Glutamatergic neuron (in vitro differentiated cells): ENCODE data around the gene ALOX5AP. TPM values are rescaled to one million over a fixed set of nuclear protein-coding genes. Genes with fewer than 3 reads are reported as not detected.
A peak's percentile ranks its signal among the peaks of the same experiment; 100 is the strongest.

Experiments
- DNase-seq: peaks from one replicate; pipeline ENCODE4 v3.0.0; 2022
- H3K27ac Mint-ChIP-seq: one replicate; pipeline ENCODE4 v1.8.0; 2020; ENCODE audit warnings: mild to moderate bottlenecking, mixed read lengths, inconsistent platforms; ENCODE audit not compliant: unreplicated experiment
- H3K27me3 Mint-ChIP-seq: one replicate; pipeline ENCODE4 v1.8.0; 2020; ENCODE audit warnings: mild to moderate bottlenecking, moderate library complexity, mixed read lengths, inconsistent platforms; ENCODE audit not compliant: unreplicated experiment
- H3K36me3 Mint-ChIP-seq: one replicate; pipeline ENCODE4 v1.8.0; 2020; ENCODE audit warnings: mild to moderate bottlenecking, mixed read lengths, inconsistent platforms; ENCODE audit not compliant: unreplicated experiment
- H3K4me1 Mint-ChIP-seq: one replicate; pipeline ENCODE4 v1.8.0; 2020; ENCODE audit warnings: mild to moderate bottlenecking, low read depth, mixed read lengths, inconsistent platforms; ENCODE audit not compliant: unreplicated experiment
- H3K4me3 Mint-ChIP-seq: one replicate; pipeline ENCODE4 v1.8.0; 2020; ENCODE audit warnings: mild to moderate bottlenecking, mixed read lengths, inconsistent platforms; ENCODE audit not compliant: unreplicated experiment
- H3K9me3 Mint-ChIP-seq: one replicate; pipeline ENCODE4 v1.8.0; 2020; ENCODE audit warnings: mild to moderate bottlenecking, moderate library complexity, mixed read lengths, inconsistent platforms; ENCODE audit not compliant: unreplicated experiment
- total RNA-seq: library from RNA; stranded (reverse); fragmentation: NEBNext Ultra II Directional; extraction: Animal tissue kit (Norgen Biotek cat#: 25700); gene quantifications from one replicate; pipeline ENCODE4 v1.2.1, GENCODE V29; 2021; ENCODE audit not compliant: unreplicated experiment
- TF ChIP-seq, protein P1 (sequence below): fragments of 200-600 bp; sonication (generic); IDR thresholded peaks from one replicate; pipeline ENCODE4 v1.5.0; 2021; ENCODE audit not compliant: partially characterized antibody, unreplicated experiment

The ALOX5AP gene
- total RNA-seq, 1 donor from 2014 or later, result 0.81 TPM

DNA sequence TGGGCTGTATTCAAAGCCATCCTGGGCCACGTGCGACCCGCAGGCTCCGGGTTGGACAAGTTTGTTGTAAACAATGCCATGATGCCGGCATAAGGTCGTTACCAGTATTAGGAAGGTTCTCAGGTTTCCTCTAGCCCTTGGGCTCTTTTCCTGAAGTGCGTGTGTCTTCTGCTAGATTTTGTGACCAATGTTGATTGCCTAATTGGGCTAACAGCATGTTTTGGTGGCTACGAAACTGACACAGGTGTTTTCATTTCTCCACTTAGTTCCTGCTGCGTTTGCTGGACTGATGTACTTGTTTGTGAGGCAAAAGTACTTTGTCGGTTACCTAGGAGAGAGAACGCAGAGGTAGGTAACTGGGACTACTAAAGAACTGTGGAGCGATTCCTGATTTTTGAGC, 20.3 kb downstream of the ALOX5AP start:
- Mint-ChIP-seq H3K4me1 (peaks cover 55% of the 10 kb centered on the region), H3K9me3 (peaks cover 18% of the 10 kb centered on the region), H3K4me3 (no peak overlapping the region), H3K36me3 (no peaks in the 10 kb centered on the region), H3K27me3 (peaks cover 14% of the 10 kb centered on the region), H3K27ac (peak overlapping the region; percentile 86)
- TF ChIP-seq, protein P1, sequence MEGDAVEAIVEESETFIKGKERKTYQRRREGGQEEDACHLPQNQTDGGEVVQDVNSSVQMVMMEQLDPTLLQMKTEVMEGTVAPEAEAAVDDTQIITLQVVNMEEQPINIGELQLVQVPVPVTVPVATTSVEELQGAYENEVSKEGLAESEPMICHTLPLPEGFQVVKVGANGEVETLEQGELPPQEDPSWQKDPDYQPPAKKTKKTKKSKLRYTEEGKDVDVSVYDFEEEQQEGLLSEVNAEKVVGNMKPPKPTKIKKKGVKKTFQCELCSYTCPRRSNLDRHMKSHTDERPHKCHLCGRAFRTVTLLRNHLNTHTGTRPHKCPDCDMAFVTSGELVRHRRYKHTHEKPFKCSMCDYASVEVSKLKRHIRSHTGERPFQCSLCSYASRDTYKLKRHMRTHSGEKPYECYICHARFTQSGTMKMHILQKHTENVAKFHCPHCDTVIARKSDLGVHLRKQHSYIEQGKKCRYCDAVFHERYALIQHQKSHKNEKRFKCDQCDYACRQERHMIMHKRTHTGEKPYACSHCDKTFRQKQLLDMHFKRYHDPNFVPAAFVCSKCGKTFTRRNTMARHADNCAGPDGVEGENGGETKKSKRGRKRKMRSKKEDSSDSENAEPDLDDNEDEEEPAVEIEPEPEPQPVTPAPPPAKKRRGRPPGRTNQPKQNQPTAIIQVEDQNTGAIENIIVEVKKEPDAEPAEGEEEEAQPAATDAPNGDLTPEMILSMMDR, result no peak
- DNase-seq, result no peak

DNA sequence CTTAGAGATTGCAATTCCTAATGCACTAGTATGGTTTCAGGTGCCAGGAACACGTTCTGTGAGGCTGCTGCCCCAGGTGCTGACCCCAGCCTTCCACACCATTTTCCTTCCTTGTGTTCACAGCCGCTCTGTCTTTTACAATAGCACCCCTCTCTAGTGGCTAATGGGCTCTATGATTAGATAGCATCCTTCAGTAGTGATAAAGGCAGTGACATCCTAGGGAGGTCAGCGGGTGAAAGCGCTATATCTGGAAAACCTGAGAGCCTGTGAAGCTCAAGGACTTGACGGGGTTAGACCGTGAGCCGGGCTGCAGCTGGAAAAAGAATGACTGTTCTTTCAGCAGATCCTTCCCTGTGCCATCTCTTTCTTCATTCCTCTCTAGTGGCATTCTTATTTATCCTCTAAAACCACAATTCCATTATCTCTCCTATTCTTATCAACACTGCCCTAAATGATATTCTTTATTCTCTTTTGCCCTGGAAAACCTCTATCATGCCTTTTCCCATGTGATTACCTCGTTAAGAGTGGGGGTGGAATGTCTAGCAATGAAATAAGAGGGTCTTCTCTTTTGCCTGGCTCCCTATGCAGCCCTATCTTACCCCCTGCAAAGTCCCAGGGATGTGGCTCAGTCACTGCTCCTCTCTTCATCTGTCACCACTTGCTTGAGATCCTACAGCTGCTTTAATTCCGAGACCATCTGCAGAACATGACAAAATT, 21.8 kb downstream of the ALOX5AP start:
- peaks cover 7% of the 10 kb centered on the region for H3K27me3 Mint-ChIP-seq
- peaks cover 59% of the 10 kb centered on the region for H3K4me1 Mint-ChIP-seq
- DNase-seq, result no peak
- no peaks in the 10 kb centered on the region for H3K36me3 Mint-ChIP-seq
- TF ChIP-seq, protein P1, result no peak
- H3K9me3 Mint-ChIP-seq, result peaks cover 8% of the 10 kb centered on the region
- no peak overlapping the region for H3K4me3 Mint-ChIP-seq
- peak overlapping the region; percentile 63 for H3K27ac Mint-ChIP-seq

DNA sequence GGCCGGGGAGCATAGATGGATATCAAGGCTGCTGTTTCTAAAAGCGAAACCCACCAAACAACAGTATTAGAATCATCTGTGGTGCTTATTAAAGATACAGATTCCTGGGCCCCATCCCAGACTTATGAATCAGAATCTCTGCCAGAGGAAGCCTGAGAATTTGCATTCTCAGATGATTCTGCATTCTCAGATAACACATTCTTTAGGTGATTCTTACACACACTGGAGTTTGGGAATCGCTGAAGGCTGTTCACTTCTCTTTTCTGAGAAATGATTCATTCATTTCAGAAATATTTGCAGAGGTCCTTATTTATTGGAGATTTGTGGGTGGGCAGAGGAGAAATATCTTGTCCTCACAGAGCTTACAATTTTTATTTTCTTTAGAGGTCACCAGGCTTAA, 24.4 kb downstream of the ALOX5AP start:
- DNase-seq, result no peak
- TF ChIP-seq, protein P1, result no peak
- no peaks in the 10 kb centered on the region for H3K36me3 Mint-ChIP-seq
- H3K9me3 Mint-ChIP-seq, result no peaks in the 10 kb centered on the region
- H3K4me1 Mint-ChIP-seq, result peaks cover 57% of the 10 kb centered on the region
- no peaks in the 10 kb centered on the region for H3K27me3 Mint-ChIP-seq
- no peak overlapping the region for H3K27ac Mint-ChIP-seq
- H3K4me3 Mint-ChIP-seq, result no peak overlapping the region

DNA sequence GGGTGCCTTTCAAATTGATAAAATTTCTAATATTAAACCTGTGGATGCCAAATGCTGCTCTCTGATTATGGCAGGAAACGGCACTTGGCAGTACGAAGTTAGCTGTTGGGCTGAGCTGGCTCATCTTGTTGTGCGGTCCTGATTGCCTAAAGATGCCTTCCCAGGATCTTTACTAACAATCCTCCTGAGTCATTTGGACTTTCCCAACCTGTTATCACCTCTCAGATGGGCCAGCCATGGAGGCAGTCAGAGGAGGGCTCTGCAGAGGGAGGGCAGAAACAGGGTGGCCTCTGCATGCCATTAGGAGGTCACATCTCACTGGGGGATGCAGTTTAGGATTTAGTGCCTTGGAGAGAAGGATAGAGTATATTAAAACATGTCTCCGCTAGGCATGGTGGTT, 27.3 kb downstream of the ALOX5AP start:
- Mint-ChIP-seq H3K27me3 (peaks cover 7% of the 10 kb centered on the region), H3K4me1 (peaks cover 55% of the 10 kb centered on the region), H3K27ac (peak overlapping the region; percentile 83), H3K36me3 (no peaks in the 10 kb centered on the region), H3K4me3 (peak overlapping the region; percentile 32), H3K9me3 (no peaks in the 10 kb centered on the region)
- TF ChIP-seq, protein P1, result no peak
- DNase-seq, result no peak

DNA sequence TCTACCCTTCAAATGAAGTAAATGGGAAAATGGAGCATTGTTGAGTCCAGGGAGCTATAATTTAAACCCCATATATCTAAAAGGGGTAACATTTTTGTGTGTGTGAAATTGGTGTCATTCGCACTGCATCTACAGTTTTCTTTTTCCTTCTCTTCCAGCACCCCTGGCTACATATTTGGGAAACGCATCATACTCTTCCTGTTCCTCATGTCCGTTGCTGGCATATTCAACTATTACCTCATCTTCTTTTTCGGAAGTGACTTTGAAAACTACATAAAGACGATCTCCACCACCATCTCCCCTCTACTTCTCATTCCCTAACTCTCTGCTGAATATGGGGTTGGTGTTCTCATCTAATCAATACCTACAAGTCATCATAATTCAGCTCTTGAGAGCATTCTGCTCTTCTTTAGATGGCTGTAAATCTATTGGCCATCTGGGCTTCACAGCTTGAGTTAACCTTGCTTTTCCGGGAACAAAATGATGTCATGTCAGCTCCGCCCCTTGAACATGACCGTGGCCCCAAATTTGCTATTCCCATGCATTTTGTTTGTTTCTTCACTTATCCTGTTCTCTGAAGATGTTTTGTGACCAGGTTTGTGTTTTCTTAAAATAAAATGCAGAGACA, 28.6 kb downstream of the ALOX5AP start:
- no peaks in the 10 kb centered on the region for H3K36me3 Mint-ChIP-seq
- peaks cover 50% of the 10 kb centered on the region for H3K4me1 Mint-ChIP-seq
- H3K27me3 Mint-ChIP-seq, result peaks cover 7% of the 10 kb centered on the region
- H3K27ac Mint-ChIP-seq, result peak overlapping the region; percentile 92
- TF ChIP-seq, protein P1, result no peak
- H3K9me3 Mint-ChIP-seq, result no peaks in the 10 kb centered on the region
- DNase-seq, result peak; percentile 42
- peak overlapping the region; percentile 44 for H3K4me3 Mint-ChIP-seq
